Right lobe of liver (tissue), 6 donors: Measurements from ENCODE around the gene PCNX4. TPM values are rescaled to one million over a fixed set of nuclear protein-coding genes. Genes with fewer than 3 reads are reported as not detected.

Experiments
- ATAC-seq, 4 donors: fragments of 200-7000 bp; cut with Tn5 transposase; one replicate each; pipeline ENCODE4 v1.9.1; 2020; ENCODE audit warnings: mild to moderate bottlenecking in 4 of 4, moderate library complexity in 4 of 4
- DNase-seq, 3 donors: peaks; one replicate each; pipeline ENCODE4 v3.0.0-alpha.2; 2020
- H3K27ac ChIP-seq, 3 donors: fragments of 200-600 bp; one replicate each; pipeline ENCODE4 v1.8.0; 2022
- H3K27me3 ChIP-seq, 2 donors: fragments of 200-600 bp; one replicate each; pipeline ENCODE4 v1.8.0; 2022
- H3K36me3 ChIP-seq, 4 donors: fragments of 200-600 bp; sonication (generic) in 1 of 4; one replicate each; pipeline versions ENCODE4 v1.5.1 to v1.8.0; 2017 to 2022; ENCODE audit warnings: control low read depth in 1 of 4
- H3K4me1 ChIP-seq, 4 donors: fragments of 200-600 bp; sonication (generic) in 1 of 4; one replicate each; pipeline versions ENCODE4 v1.5.1 to v1.8.0; 2017 to 2022; ENCODE audit warnings: control low read depth in 1 of 4
- H3K4me3 ChIP-seq, 3 donors: fragments of 200-600 bp; one replicate each; pipeline ENCODE4 v1.8.0; 2022
- H3K9me3 ChIP-seq, 4 donors: fragments of 200-600 bp; sonication (generic) in 1 of 4; one replicate each; pipeline versions ENCODE4 v1.5.1 to v1.8.0; 2017 to 2022; ENCODE audit warnings: control low read depth in 1 of 4
- CTCF ChIP-seq, 4 donors: fragments of 200-600 bp in 3 of 4; fragments of 450-650 bp in 1 of 4; IDR thresholded peaks; one replicate each; pipeline versions ENCODE4 v1.5.1 to v1.8.0; 2016 to 2022; ENCODE audit warnings: antibody characterized with exemption in 4 of 4, mild to moderate bottlenecking in 2 of 4
- POLR2A ChIP-seq: fragments of 450-650 bp; IDR thresholded peaks from one replicate; pipeline ENCODE4 v1.6.1; 2017; ENCODE audit warnings: antibody characterized with exemption, mild to moderate bottlenecking
- WGBS: methylation state at CpG from one replicate; pipeline ENCODE4 v1.1.6; 2018; ENCODE audit warnings: low coverage, low lambda C conversion rate; ENCODE audit not compliant: insufficient coverage; ENCODE audit errors: missing lambda C conversion rate; 5-methylcytosine and 5-hydroxymethylcytosine counted together
- intact Hi-C, 2 donors: fragments of 100-400 bp; cut with DNase I; formaldehyde crosslinking; loops; one replicate each; pipeline versions ENCODE4 v1.11.2 to v1.14.1; 2022
- total RNA-seq, 6 experiments: library from RNA; depleted of rRNA in 2 of 6; stranded (reverse); fragments of >200 nt in 2 of 6; fragmentation: NEBNext Ultra II Directional in 3 of 6; extraction: Animal tissue kit (Norgen Biotek cat#: 25700) in 3 of 6; gene quantifications; one replicate each; pipeline versions ENCODE4 v1.1.0 to v1.2.4, GENCODE V29; 2016 to 2023
- donor health status: DM: no; HTN: yes; CAD: no.
- donor health status: DM: no; HTN: no; CAD: no.
- donor health status: DM: no; HTN: no; CAD: no.
- donor health status: DM: no; HTN: yes; CAD: no.
- donor health status: DM: no; HTN: yes; CAD: no.

PCNX4 gene
- total RNA-seq, 6 experiments from 2014 or later, result 14.2 to 36.4 (median 17.8) TPM

GRCh38 chr14:60175255-60175902, 83.7 kb downstream of the PCNX4 start:
- no peak overlapping the region for H3K27ac ChIP-seq
- H3K36me3 ChIP-seq, result no peaks in the 10 kb centered on the region
- DNase-seq, result no peak
- no peak overlapping the region for H3K4me3 ChIP-seq
- WGBS, result 20% methylated on average over 1 of the region's 2 CpGs
- ATAC-seq, result no peak
- H3K27me3 ChIP-seq, result no peaks in the 10 kb centered on the region
- intact Hi-C loops, result no loop called here
- H3K9me3 ChIP-seq, result no peaks in the 10 kb centered on the region
- TF ChIP-seq POLR2A (no peak), CTCF (IDR thresholded peaks at IDR 0.05) (no peak)
- H3K4me1 ChIP-seq, result no peaks in the 10 kb centered on the region

GRCh38 chr14:60178164-60178563, 86.4 kb downstream of the PCNX4 start:
- ATAC-seq, result no peak
- no peaks in the 10 kb centered on the region for H3K9me3 ChIP-seq
- no peak overlapping the region for H3K27ac ChIP-seq
- no peak overlapping the region for H3K4me3 ChIP-seq
- 95% methylated on average over 1 of the region's 1 CpG for WGBS
- no peaks in the 10 kb centered on the region for H3K27me3 ChIP-seq
- no peaks in the 10 kb centered on the region for H3K36me3 ChIP-seq
- intact Hi-C loops, result no loop called here
- no peak for DNase-seq
- TF ChIP-seq CTCF (IDR thresholded peaks at IDR 0.05) (no peak), POLR2A (no peak)
- H3K4me1 ChIP-seq, result no peaks in the 10 kb centered on the region

- H3K4me3 ChIP-seq, result no peak overlapping the region
- H3K36me3 ChIP-seq, result no peaks in the 10 kb centered on the region
- ATAC-seq, result no peak
- H3K4me1 ChIP-seq, result no peaks in the 10 kb centered on the region
- intact Hi-C loops, result no loop called here
- H3K27me3 ChIP-seq, result no peaks in the 10 kb centered on the region
- no peaks in the 10 kb centered on the region for H3K9me3 ChIP-seq
- WGBS, result 88% methylated on average over 1 of the region's 1 CpG
- TF ChIP-seq POLR2A (no peak), CTCF (IDR thresholded peaks at IDR 0.05) (no peak)
- H3K27ac ChIP-seq, result no peak overlapping the region
- no peak for DNase-seq
These were observed 87.1 kb downstream of the PCNX4 start for GRCh38 chr14:60178820-60179219.

- WGBS, result 71% methylated on average over 3 of the region's 3 CpGs
- intact Hi-C loops, result no loop called here
- Histone ChIP-seq H3K4me3 (no peak overlapping the region), H3K9me3 (no peaks in the 10 kb centered on the region), H3K27ac (no peak overlapping the region), H3K27me3 (no peaks in the 10 kb centered on the region), H3K4me1 (no peaks in the 10 kb centered on the region), H3K36me3 (no peaks in the 10 kb centered on the region)
- DNase-seq (no peak), ATAC-seq (no peak)
- no peak for TF ChIP-seq CTCF (IDR thresholded peaks at IDR 0.05)
- no peak for TF ChIP-seq POLR2A
These were observed 87.7 kb downstream of the PCNX4 start for GRCh38 chr14:60179431-60179869.
